GM15510 (cell line): ENCODE results near the gene AURKA.

Experiments used
- POLR2A ChIP-seq: IDR thresholded peaks from 3 replicates; pipeline ENCODE4 v1.6.1; 2011; ENCODE audit warnings: borderline replicate concordance; ENCODE audit not compliant: insufficient read length; ENCODE audit errors: extremely low read depth

AURKA gene

DNA sequence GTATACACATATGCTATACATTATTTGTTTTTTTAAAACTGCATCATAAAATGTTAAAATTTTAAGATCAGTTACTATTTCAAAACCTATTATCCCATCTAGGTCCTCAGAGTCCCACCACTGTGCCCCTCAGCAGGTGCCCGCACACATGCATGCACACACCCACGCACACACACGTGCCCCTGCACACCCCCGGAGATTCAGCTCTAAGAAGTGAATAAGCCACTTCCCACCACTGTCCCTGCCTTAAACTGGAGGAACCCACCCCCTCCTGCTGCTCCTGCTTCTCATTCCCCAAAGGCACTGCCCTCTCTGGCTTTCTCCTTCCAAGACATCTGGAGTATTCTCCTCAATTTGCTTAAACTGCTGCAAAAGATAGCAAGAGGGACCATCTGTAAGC lies 38.7 kb downstream of the AURKA start:
- no peak for TF ChIP-seq POLR2A

DNA sequence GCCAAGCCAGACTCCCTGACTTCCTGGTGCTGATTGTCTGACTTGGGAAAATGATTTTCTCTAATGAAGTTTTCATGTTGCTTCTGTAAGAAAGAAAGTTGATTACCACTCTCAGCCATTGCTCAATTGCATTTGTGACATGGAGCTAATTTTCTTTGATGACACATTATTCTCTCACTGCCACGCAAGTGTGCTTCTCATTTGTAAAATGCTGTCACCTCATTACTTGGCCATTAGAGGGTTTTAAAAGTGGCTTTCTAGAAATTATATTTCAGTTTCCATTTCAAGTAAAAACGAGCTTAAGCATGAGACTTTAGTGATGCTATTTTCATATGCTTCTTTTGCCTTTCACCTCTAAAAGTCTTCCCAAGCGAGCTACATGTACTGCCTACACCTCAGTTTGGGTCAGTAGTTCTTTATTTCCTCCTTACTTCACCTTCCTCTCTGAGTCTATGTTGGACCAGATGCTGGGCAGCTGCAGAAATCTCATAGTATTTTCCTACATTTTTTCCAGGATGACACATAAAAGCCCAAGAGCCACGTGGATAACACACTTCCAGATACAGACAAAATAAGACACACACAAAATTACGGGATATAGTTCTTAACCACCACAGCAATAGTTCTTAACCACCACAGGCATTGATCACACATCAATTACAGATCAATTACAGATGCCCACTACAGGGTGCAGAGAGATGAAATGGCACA lies 39.5 kb downstream of the AURKA start:
- TF ChIP-seq POLR2A = no peak

DNA sequence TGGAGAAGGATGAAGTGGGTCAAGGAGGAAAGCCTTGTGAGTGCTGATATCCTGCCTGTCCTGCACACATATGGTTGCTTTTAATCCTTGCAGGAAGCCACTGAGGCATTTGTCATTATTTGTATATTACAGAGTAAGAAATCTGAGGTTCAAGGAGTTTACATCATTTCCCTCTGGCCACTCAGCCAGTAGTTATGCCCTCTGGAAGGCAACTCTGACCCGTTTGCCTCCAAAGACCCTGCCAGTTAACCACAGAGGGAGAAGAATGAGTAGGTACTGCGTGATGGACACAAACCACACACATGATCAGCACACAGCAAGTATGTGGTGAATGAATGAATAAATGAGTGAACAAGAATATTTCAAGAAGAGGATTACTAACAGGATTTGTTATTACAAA lies 41.2 kb downstream of the AURKA start:
- TF ChIP-seq POLR2A = no peak

DNA sequence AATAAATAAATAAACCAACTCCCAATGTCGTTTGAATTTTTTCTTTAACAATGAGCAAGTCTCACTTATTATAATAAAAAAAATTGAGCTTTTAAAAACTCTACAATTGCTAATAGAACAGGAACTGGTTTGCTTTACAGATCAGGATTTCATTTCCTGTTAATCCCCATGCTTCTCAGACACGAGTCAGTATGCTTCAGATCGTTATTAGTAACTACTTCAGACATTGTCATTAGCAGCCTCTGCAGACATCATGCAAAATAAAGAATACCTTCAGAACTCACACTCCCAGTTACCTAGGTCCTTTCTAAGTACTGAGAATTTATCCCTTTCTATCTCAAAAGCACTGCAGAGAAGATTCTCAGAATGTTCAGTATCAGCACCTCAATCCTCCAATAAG lies 43.3 kb downstream of the AURKA start:
- no peak for TF ChIP-seq POLR2A

DNA sequence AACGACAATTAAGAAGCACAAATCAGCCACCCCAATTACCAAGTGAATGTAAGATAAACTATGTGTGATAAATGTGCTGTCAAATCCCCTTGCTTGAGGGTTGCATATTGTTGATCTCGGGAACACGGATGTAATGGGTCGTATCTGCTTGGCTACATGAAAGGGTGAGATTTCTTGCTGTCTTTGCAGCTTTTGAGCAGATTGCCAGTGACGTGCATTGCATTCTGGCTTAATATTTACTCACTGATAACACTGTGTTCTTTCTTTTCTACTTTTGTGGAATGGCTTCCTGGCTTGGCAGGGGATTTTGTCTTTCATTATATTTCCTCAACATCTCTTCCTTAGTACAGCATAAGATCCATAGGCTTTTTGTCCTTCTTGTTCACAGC lies 43.7 kb downstream of the AURKA start:
- TF ChIP-seq POLR2A = no peak

DNA sequence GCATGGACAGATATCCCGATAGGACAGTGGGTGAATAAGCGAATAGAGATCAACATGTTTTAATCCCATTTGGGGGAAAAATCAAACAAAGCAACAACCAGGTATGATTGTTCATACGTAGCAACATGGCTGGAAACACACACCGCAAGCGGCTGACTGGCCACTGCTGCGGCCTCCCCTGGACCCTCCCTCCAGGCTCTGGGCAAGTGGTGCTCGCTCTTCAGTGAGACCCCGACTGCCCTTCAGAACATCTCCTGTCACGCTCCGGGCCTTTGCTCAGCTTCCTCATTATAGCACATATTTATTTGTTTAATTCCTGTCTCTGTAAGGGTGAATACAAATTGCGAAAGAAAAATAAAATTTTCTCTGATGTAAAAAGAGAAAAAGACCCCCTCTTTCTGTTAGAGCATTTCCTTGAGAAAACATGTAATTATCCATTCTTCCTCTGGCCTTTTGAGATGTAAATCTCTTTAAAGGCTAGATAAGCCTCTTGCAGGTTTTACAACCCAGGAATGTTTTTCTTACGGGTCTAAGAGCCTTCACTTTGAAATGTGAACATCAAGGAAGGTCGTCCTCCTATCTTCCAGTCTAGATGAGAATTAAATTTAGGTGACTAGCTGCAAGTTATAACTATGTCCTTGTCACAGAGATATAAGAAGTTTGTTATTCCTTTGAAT lies 44.2 kb downstream of the AURKA start:
- TF ChIP-seq POLR2A = no peak

DNA sequence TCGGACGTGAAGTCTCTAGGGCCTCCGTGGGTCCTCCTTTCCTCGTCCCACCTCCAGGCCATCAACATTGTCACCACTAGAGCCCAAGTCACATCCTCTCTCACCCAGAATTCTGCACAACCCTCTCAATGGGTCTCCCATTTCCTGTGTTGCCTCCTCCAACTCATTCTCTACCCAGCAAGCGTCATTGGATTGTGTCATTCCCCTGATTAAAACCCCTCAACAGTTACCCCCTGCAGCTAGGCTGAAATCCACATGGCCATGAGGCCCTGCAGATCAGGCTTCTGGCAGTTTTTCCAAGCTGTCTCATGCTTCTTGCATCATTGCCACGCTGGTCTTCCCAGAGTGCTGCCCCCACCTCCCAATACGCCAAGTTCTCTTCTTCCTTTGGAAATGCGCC lies 46.1 kb downstream of the AURKA start:
- no peak for TF ChIP-seq POLR2A

DNA sequence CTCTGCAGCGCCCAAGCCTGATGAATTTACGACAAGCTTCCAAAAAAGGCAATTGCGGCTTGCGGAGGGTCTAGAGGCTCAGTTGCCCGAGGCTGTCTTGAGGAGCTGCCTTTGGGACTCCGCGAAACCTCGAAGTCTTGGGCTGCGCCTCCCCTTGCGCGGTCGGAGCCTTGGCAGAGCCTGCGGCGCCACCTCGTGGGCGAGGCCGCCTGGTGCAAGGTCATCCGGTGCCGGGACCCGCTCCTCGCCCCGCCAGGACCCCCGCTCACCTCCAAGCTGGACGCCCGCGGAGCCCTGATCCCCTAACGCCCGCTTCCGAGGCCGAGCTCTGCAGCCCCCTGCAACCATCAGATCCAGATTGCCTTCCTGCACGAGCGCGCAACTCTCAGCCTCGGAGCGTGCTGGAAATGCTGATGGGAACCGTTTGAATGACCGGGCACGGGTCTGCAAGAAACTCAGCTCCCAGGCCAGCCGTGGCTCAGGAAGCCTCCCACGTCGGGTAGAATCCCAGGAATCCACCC lies 48.1 kb downstream of the AURKA start:
- no peak for TF ChIP-seq POLR2A

DNA sequence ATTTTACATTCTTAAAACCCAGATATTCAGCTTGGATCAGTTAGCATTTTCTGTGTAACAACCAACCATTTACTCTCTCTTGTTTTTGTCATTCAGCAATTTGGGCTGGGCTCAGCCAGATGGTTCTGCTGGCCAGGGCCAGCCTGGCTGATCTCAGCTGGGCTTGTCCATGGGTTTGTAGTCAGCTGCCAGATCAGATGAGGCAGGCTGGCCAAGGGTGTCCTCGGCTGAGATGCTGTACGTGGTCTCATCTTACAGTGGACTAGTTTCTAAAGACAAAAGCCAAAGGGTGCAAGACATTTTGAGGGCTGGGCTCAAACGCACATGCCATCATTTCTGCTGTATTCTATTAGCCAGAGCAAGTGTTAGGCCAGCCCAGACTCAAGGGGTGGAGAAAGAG lies 49.2 kb downstream of the AURKA start:
- TF ChIP-seq POLR2A = no peak

DNA sequence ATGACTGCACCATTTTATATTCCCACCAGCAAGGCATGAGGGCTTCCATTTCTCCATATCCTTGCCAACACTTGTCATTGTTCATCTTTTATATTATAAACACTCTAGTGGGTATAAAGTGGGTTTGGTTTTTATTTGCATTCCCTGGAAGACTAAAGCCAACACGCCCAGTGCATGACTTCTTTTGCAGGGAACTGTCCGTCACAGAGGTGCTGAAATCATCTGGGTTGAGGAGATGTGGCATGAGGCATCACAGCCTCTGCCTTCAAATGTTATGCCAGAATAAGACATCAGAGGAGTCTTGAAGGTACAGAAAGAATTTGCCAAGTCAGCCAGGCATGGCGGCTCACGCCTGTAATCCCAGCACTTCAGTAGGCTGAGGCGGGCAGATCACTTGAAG lies 63.2 kb downstream of the AURKA start:
- no peak for TF ChIP-seq POLR2A

DNA sequence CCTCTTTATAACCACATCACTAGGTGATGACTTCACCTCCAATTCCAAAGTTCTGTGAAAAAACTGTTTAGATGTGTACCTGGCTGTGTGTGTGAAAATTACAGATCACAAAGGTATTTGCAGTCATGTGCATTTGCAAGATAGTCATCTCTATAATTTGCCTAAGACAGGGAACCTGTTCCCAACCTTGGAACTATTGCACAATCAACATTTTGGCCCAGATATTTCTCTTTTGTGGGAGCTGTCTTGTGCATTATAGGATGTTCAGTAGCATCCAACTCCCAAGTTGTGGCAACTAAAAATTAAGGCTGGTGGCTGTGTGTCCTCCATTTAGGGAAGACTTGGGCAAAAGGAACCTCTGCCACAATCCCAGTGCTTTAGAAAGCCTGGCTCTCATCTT lies 67.2 kb downstream of the AURKA start:
- no peak for TF ChIP-seq POLR2A

DNA sequence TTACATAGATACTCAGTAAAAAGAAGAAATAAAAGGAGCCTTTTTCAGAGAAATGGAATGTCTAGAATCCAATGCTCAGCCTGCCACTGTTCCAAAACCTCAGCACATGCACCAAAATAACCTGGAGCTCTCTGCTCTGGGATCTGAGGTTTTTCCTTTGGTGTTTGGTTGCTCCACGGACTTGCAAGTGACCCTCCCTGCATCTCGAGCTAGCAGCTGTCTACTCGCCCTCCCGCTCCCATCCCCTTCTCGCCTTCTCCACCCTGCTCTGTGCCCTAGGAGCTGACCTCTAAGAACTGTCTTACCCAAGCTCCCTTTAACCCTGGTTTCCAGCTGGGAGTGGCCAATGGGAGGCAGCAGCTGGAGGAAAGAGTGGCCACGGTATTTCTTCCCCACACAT lies 68.4 kb downstream of the AURKA start:
- no peak for TF ChIP-seq POLR2A

DNA sequence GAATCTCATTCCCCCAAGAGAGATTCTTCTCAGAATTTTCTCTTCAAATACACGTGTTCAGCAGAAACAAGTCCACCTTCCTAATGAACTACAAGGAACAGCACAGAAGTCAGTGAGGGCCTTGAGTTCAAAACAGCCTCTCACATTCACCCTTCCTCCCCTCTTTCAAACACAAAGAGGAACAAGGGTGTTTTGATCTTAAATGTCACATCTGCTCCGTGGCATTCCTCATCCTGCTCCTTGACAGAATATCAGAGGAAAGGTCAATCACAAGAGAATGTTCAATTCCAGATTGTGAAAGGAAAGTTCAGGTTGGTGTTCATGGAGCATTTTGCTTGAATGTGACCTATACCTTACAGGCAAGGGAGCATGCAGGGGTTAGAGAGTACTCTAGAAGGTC lies 68.8 kb downstream of the AURKA start:
- TF ChIP-seq POLR2A = no peak

DNA sequence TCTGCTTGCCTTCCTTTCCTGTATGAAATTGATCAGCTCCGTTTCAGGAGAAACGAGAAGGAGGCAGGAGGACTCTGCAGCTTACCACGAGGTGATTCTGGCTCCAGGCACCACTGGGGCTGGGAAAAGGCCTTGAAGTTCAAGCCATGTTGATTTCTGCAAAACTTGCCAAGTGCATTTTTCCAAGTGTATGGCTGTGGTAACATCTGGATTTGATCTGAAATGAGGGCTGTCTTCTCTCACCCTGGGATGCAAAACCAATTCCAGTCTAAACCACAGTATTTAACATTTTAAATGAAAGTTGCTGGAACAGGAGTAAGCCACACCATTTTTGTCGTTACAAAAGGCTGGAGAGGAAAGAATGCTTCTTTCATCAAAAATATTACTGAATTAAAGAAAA lies 69.3 kb downstream of the AURKA start:
- no peak for TF ChIP-seq POLR2A
